SK-N-SH treated with all-trans-retinoic acid at 6 μM for 48 hours (cell line): ENCODE results near the gene ZCCHC24.

ENCODE experiments used
- ATAC-seq: fragments of 200-7000 bp; cut with Tn5 transposase; 3 replicates; pipeline ENCODE4 v1.9.1; 2020; ENCODE audit warnings: mild to moderate bottlenecking, moderate library complexity
- ARNTL ChIP-seq: fragments of 450-650 bp; formaldehyde crosslinking; IDR thresholded peaks from 2 replicates; pipeline ENCODE4 v1.5.0; 2020; ENCODE audit warnings: low read depth, mild to moderate bottlenecking, moderate library complexity, borderline replicate concordance
- BACH2 ChIP-seq: fragments of 250-450 bp; sonication (Bioruptor Pico); IDR thresholded peaks from 2 replicates; pipeline ENCODE4 v1.9.0; 2021; ENCODE audit warnings: mild to moderate bottlenecking, borderline replicate concordance
- CREB5 ChIP-seq: fragments of 250-450 bp; sonication (Bioruptor Pico); IDR thresholded peaks from 2 replicates; pipeline ENCODE4 v1.5.1; 2020; ENCODE audit warnings: low read depth, mild to moderate bottlenecking, moderate library complexity
- CSDC2 ChIP-seq: fragments of 250-450 bp; sonication (Bioruptor Pico); IDR thresholded peaks from 2 replicates; pipeline ENCODE4 v1.5.0; 2020; ENCODE audit warnings: mild to moderate bottlenecking, moderate library complexity
- ESRRG ChIP-seq: fragments of 250-450 bp; sonication (Bioruptor Pico); IDR thresholded peaks from 2 replicates; pipeline ENCODE4 v1.6.1; 2021; ENCODE audit warnings: mild to moderate bottlenecking
- GLIS3 ChIP-seq: fragments of 250-450 bp; sonication (Bioruptor Pico); IDR thresholded peaks from 2 replicates; pipeline ENCODE4 v1.5.0; 2020; ENCODE audit warnings: mild to moderate bottlenecking, moderate library complexity
- ISL1 ChIP-seq: fragments of 250-450 bp; sonication (Bioruptor Pico); IDR thresholded peaks from 2 replicates; pipeline ENCODE4 v2.1.2; 2022; ENCODE audit warnings: mild to moderate bottlenecking, moderate library complexity
- OSR1 ChIP-seq: fragments of 250-450 bp; sonication (Bioruptor Pico); IDR thresholded peaks from 2 replicates; pipeline ENCODE4 v1.8.0; 2022; ENCODE audit warnings: moderate library complexity, mild to moderate bottlenecking, inconsistent platforms
- PATZ1 ChIP-seq: fragments of 250-450 bp; sonication (Bioruptor Pico); IDR thresholded peaks from 2 replicates; pipeline ENCODE4 v1.8.0; 2020; ENCODE audit warnings: mild to moderate bottlenecking, moderate library complexity, borderline replicate concordance
- PPARA ChIP-seq: fragments of 250-450 bp; sonication (Bioruptor Pico); IDR thresholded peaks from 2 replicates; pipeline ENCODE4 v1.5.0; 2020; ENCODE audit warnings: mild to moderate bottlenecking, borderline replicate concordance
- RARB ChIP-seq: fragments of 250-450 bp; sonication (Bioruptor Pico); IDR thresholded peaks from 2 replicates; pipeline ENCODE4 v1.8.0; 2021; ENCODE audit warnings: mild to moderate bottlenecking, moderate library complexity
- SNAI2 ChIP-seq: fragments of 250-450 bp; sonication (Bioruptor Pico); IDR thresholded peaks from 2 replicates; pipeline ENCODE4 v1.5.0; 2020; ENCODE audit warnings: mild to moderate bottlenecking, moderate library complexity
- TCF4 ChIP-seq: fragments of 250-450 bp; sonication (Bioruptor Pico); IDR thresholded peaks from 2 replicates; pipeline ENCODE4 v1.8.0; 2021; ENCODE audit warnings: mild to moderate bottlenecking, moderate library complexity, borderline replicate concordance
- ZC3H10 ChIP-seq: fragments of 250-450 bp; sonication (Bioruptor Pico); IDR thresholded peaks from 2 replicates; pipeline ENCODE4 v1.5.1; 2021; ENCODE audit warnings: mild to moderate bottlenecking, moderate library complexity
- ZFP3 ChIP-seq: fragments of 250-450 bp; sonication (Bioruptor Pico); IDR thresholded peaks from 2 replicates; pipeline ENCODE4 v1.5.0; 2020; ENCODE audit warnings: mild to moderate bottlenecking, moderate library complexity
- ZFP30 ChIP-seq: fragments of 450-650 bp; formaldehyde crosslinking; IDR thresholded peaks from 2 replicates; pipeline ENCODE4 v1.5.0; 2022; ENCODE audit warnings: mild to moderate bottlenecking, moderate library complexity
- ZNF565 ChIP-seq: fragments of 450-650 bp; formaldehyde crosslinking; conservative IDR thresholded peaks from 2 replicates; pipeline ENCODE4 v1.5.0; 2020; ENCODE audit warnings: low read depth, mild to moderate bottlenecking, moderate library complexity
- ZNF70 ChIP-seq: fragments of 450-650 bp; formaldehyde crosslinking; IDR thresholded peaks from 2 replicates; pipeline ENCODE4 v1.5.0; 2020; ENCODE audit warnings: mild to moderate bottlenecking, moderate library complexity
- ZNF8 ChIP-seq: fragments of 450-650 bp; formaldehyde crosslinking; IDR thresholded peaks from 2 replicates; pipeline ENCODE4 v1.5.0; 2020; ENCODE audit warnings: mild to moderate bottlenecking, moderate library complexity
- TF ChIP-seq, protein P1 (sequence below): fragments of 250-450 bp; sonication (Bioruptor Pico); IDR thresholded peaks from 2 replicates; pipeline ENCODE4 v1.5.0; 2020; ENCODE audit warnings: mild to moderate bottlenecking, moderate library complexity
- TF ChIP-seq, protein P2 (sequence below): fragments of 250-450 bp; sonication (Bioruptor Pico); IDR thresholded peaks from 2 replicates; pipeline ENCODE4 v1.8.0; 2021; ENCODE audit warnings: low read depth, mild to moderate bottlenecking, moderate library complexity, borderline replicate concordance

ZCCHC24 gene

DNA sequence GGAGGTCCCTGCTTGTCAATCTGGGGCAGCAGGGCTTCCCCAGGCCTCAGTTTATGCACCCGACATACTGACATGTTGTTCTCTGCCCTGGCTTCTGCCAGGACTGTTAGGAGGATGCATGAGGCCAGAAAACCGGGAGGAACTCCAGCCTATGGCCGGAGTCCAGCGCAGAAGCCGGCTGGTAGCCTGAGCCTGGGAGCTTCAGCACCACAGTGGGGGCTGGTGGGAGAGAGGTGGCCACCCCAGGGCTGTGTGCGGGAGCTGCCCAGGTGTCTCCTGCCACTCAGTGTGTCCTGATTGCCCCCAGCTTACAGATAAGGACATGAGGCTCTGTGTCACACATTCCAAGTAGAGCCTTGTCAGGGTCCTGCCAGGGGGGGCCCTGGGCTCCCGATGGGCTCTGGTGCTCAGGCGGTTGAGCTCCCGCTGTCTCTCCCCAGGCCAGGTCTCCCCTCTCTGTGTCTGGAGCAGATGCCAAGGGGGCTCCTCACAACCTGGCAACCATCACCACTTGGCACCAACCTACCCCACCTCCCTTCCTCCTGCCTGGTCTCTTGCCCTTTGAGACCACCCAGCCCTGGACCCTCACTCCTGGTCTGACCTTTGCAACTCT, 65.8 kb downstream of the ZCCHC24 start:
- TF ChIP-seq ZNF8 (CRISPR knock-in tag) (no peak), GLIS3 (CRISPR knock-in tag) (no peak), CREB5 (CRISPR knock-in tag) (no peak), ARNTL (no peak), ZC3H10 (no peak), OSR1 (CRISPR knock-in tag) (no peak), ESRRG (CRISPR knock-in tag) (no peak), ZFP3 (CRISPR knock-in tag) (no peak), BACH2 (no peak), SNAI2 (no peak), PATZ1 (CRISPR knock-in tag) (no peak), ZNF70 (CRISPR knock-in tag) (no peak), CSDC2 (CRISPR knock-in tag) (no peak), ZFP30 (CRISPR knock-in tag) (no peak), PPARA (CRISPR knock-in tag) (no peak), TCF4 (CRISPR knock-in tag) (no peak)
- TF ChIP-seq, protein P1, sequence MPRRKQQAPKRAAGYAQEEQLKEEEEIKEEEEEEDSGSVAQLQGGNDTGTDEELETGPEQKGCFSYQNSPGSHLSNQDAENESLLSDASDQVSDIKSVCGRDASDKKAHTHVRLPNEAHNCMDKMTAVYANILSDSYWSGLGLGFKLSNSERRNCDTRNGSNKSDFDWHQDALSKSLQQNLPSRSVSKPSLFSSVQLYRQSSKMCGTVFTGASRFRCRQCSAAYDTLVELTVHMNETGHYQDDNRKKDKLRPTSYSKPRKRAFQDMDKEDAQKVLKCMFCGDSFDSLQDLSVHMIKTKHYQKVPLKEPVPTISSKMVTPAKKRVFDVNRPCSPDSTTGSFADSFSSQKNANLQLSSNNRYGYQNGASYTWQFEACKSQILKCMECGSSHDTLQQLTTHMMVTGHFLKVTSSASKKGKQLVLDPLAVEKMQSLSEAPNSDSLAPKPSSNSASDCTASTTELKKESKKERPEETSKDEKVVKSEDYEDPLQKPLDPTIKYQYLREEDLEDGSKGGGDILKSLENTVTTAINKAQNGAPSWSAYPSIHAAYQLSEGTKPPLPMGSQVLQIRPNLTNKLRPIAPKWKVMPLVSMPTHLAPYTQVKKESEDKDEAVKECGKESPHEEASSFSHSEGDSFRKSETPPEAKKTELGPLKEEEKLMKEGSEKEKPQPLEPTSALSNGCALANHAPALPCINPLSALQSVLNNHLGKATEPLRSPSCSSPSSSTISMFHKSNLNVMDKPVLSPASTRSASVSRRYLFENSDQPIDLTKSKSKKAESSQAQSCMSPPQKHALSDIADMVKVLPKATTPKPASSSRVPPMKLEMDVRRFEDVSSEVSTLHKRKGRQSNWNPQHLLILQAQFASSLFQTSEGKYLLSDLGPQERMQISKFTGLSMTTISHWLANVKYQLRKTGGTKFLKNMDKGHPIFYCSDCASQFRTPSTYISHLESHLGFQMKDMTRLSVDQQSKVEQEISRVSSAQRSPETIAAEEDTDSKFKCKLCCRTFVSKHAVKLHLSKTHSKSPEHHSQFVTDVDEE (CRISPR knock-in tag): no peak
- TF ChIP-seq, protein P2, sequence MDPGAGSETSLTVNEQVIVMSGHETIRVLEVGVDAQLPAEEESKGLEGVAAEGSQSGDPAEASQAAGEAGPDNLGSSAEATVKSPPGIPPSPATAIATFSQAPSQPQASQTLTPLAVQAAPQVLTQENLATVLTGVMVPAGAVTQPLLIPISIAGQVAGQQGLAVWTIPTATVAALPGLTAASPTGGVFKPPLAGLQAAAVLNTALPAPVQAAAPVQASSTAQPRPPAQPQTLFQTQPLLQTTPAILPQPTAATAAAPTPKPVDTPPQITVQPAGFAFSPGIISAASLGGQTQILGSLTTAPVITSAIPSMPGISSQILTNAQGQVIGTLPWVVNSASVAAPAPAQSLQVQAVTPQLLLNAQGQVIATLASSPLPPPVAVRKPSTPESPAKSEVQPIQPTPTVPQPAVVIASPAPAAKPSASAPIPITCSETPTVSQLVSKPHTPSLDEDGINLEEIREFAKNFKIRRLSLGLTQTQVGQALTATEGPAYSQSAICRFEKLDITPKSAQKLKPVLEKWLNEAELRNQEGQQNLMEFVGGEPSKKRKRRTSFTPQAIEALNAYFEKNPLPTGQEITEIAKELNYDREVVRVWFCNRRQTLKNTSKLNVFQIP (CRISPR knock-in tag): no peak
- ATAC-seq: no peak

- ATAC-seq: no peak
- no peak for TF ChIP-seq CREB5 (CRISPR knock-in tag)
- TF ChIP-seq CSDC2 (CRISPR knock-in tag): no peak
- no peak for TF ChIP-seq BACH2
- TF ChIP-seq ISL1 (CRISPR knock-in tag): no peak
- no peak for TF ChIP-seq ZNF8 (CRISPR knock-in tag)
- no peak for TF ChIP-seq ARNTL
- no peak for TF ChIP-seq ZC3H10
- no peak for TF ChIP-seq SNAI2
- no peak for TF ChIP-seq PPARA (CRISPR knock-in tag)
- no peak for TF ChIP-seq ZNF70 (CRISPR knock-in tag)
- TF ChIP-seq ZNF565: no peak
- no peak for TF ChIP-seq PATZ1 (CRISPR knock-in tag)
- TF ChIP-seq ESRRG (CRISPR knock-in tag): no peak
- TF ChIP-seq RARB: no peak
- TF ChIP-seq, protein P2 (CRISPR knock-in tag): no peak
- no peak for TF ChIP-seq OSR1 (CRISPR knock-in tag)
- no peak for TF ChIP-seq ZFP30 (CRISPR knock-in tag)
- no peak for TF ChIP-seq TCF4 (CRISPR knock-in tag)
Measured at GRCh38 chr10:79378647-79379511, 66.5 kb downstream of the ZCCHC24 start.
